HepG2 (cell line): Measurements from ENCODE around the gene TTYH1. TPM values are rescaled to one million over a fixed set of nuclear protein-coding genes. Genes with fewer than 3 reads are reported as not detected.

ENCODE experiments used
- ATAC-seq: fragments of 200-7000 bp; cut with Tn5 transposase; 3 replicates; pipeline ENCODE4 v1.9.1; 2020; ENCODE audit warnings: mild to moderate bottlenecking, moderate library complexity
- BruUV-seq: library from RNA; stranded (reverse); fragments of 400-500 nt; replicated peaks from 2 replicates; lab custom pipeline; 2021; lab: Mats Ljungman, UMichigan
- CTCF ChIA-PET: fragments of 300-600 bp; formaldehyde crosslinking; extraction: SDS; loops from one replicate; lab custom pipeline; 2021; ENCODE audit warnings: low total read pairs, inconsistent platforms, low intra/inter-chr PET ratio; lab: Yijun Ruan, JAX
- POLR2A ChIA-PET: fragments of 350-600 bp; sonication (Branson Sonifier 250); formaldehyde crosslinking; loops from one replicate; lab custom pipeline; 2020; ENCODE audit warnings: antibody characterized with exemption, inconsistent platforms; lab: Yijun Ruan, JAX
- DNase-seq: peaks from one replicate; pipeline ENCODE4 v3.0.0-alpha.2; 2015; ENCODE audit warnings: low spot score
- FAIRE-seq: peaks from 3 replicates; lab custom pipeline; 2011; peaks lifted over from hg19 to GRCh38; lab: Jason Lieb, UNC
- H2AFZ ChIP-seq: one replicate; pipeline ENCODE4 v1.6.1; 2011; ENCODE audit warnings: low read length, inconsistent platforms
- H3K27ac ChIP-seq: fragments of 300-600 bp; 3 replicates; pipeline ENCODE4 v1.8.0; 2011; ENCODE audit warnings: mixed run types, mild to moderate bottlenecking, mixed read lengths, low read length, inconsistent platforms; ENCODE audit not compliant: insufficient read depth; ENCODE audit errors: extremely low read length
- H3K27me3 ChIP-seq, 2 experiments: fragments of 200-600 bp in 1 of 2; 2 replicates in 1 of 2; 3 replicates in 1 of 2; pipeline versions ENCODE4 v1.6.0 to v1.8.0; 2011; ENCODE audit warnings: low read length in 2 of 2, mild to moderate bottlenecking in 2 of 2, moderate library complexity in 2 of 2, inconsistent platforms in 1 of 2; ENCODE audit not compliant: insufficient read depth in 2 of 2, control insufficient read depth in 1 of 2
- H3K36me3 ChIP-seq, 2 experiments: fragments of 200-600 bp in 1 of 2; replicated peaks in 1 of 2; 2 replicates in 1 of 2; 3 replicates in 1 of 2; pipeline versions ENCODE4 v1.5.1 to v1.8.0; 2011; ENCODE audit warnings: low read length in 2 of 2, inconsistent platforms in 1 of 2; ENCODE audit not compliant: insufficient read depth in 2 of 2, control insufficient read depth in 1 of 2
- H3K4me1 ChIP-seq: 2 replicates; pipeline ENCODE4 v1.5.1; 2012; ENCODE audit warnings: low read length, inconsistent platforms; ENCODE audit not compliant: insufficient read depth
- H3K4me2 ChIP-seq: 2 replicates; pipeline ENCODE4 v1.6.0; 2011; ENCODE audit warnings: low read depth, low read length, inconsistent platforms
- H3K4me3 ChIP-seq, 3 experiments: fragments of 200-600 bp in 1 of 3; sonication (generic), shearing (Covaris generic) in 1 of 3; replicated peaks in 1 of 3; 2 replicates each; pipeline ENCODE4 v1.5.1; 2011 to 2016; ENCODE audit warnings: low read length in 3 of 3, inconsistent platforms in 2 of 3, low read depth in 2 of 3, mild to moderate bottlenecking in 2 of 3, control low read depth in 1 of 3, mixed read lengths in 1 of 3; ENCODE audit not compliant: insufficient read depth in 1 of 3
- H3K79me2 ChIP-seq: one replicate; pipeline ENCODE4 v1.6.1; 2011; ENCODE audit warnings: low read length, inconsistent platforms; ENCODE audit not compliant: insufficient read depth
- H3K9ac ChIP-seq: 2 replicates; pipeline ENCODE4 v1.6.0; 2011; ENCODE audit warnings: mild to moderate bottlenecking, low read depth, low read length, inconsistent platforms; ENCODE audit not compliant: insufficient read depth
- H3K9me3 ChIP-seq: 2 replicates; pipeline ENCODE4 v1.5.1; 2012; ENCODE audit warnings: mild to moderate bottlenecking, low read length
- H4K20me1 ChIP-seq: 2 replicates; pipeline ENCODE4 v1.6.0; 2011; ENCODE audit warnings: inconsistent platforms, mild to moderate bottlenecking, low read length, moderate library complexity; ENCODE audit not compliant: insufficient read depth
- MAF1 ChIP-seq: sonication (generic); formaldehyde crosslinking; IDR thresholded peaks from 2 replicates; pipeline ENCODE4 v1.5.0; 2020; ENCODE audit warnings: missing genetic modification reagents, borderline replicate concordance
- MAFF ChIP-seq: IDR thresholded peaks from 2 replicates; pipeline ENCODE4 v1.6.1; 2011; ENCODE audit warnings: low read depth, low read length, improper control_type of control experiment
- MAFK ChIP-seq, 2 experiments: IDR thresholded peaks in 1 of 2; conservative IDR thresholded peaks in 1 of 2; 2 replicates each; pipeline ENCODE4 v1.6.1; 2011; ENCODE audit warnings: improper control_type of control experiment in 2 of 2, low read length in 2 of 2
- RARA ChIP-seq: IDR thresholded peaks from 2 replicates; pipeline ENCODE4 v1.6.1; 2016; ENCODE audit warnings: missing genetic modification reagents, missing compliant biosample characterization
- RBFOX2 ChIP-seq: fragments of 200-400 bp; formaldehyde crosslinking; IDR thresholded peaks from 2 replicates; pipeline ENCODE4 v1.6.1; 2017; ENCODE audit warnings: low read depth, mild to moderate bottlenecking, low read length
- TCF7 ChIP-seq: sonication (generic); IDR thresholded peaks from 2 replicates; pipeline ENCODE4 v1.6.1; 2016; ENCODE audit warnings: antibody characterized with exemption, low read depth
- ZIK1 ChIP-seq: sonication (generic); formaldehyde crosslinking; IDR thresholded peaks from 2 replicates; pipeline ENCODE4 v1.5.0; 2020; ENCODE audit warnings: mild to moderate bottlenecking, low read depth, missing genetic modification reagents, borderline replicate concordance
- ZNF512 ChIP-seq: sonication (generic); formaldehyde crosslinking; IDR thresholded peaks from 2 replicates; pipeline ENCODE4 v1.4.0; 2020; ENCODE audit warnings: mild to moderate bottlenecking, missing genetic modification reagents
- WGBS: methylation state at CpG from one replicate; pipeline ENCODE4 v1.1.6; 2017; ENCODE audit warnings: low lambda C conversion rate; 5-methylcytosine and 5-hydroxymethylcytosine counted together
- in situ Hi-C: cut with HindIII; loops from 2 replicates; pipeline ENCODE4 v1.10.0; 2017; ENCODE audit warnings: low pct_unique_long_range_greater_than_20kb; ENCODE audit not compliant: extremely low pct_ligation_motif_present
- intact Hi-C: fragments of 100-400 bp; cut with micrococcal nuclease; formaldehyde crosslinking; loops from one replicate; pipeline ENCODE4 v1.10.0; 2022; ENCODE audit not compliant: unreplicated experiment
- polyA plus RNA-seq, 8 experiments: library from polyadenylated mRNA; depleted of rRNA in 3 of 8; stranded (reverse) in 7 of 8; unstranded in 1 of 8; fragments of >200 nt; fragmentation: Illumina TruSeq in 4 of 8; extraction: Trizol in 4 of 8; gene quantifications; 2 replicates each; pipeline versions ENCODE4 v1.2.1 to v1.2.3, GENCODE V29; 2011 to 2016; ENCODE audit warnings: low read depth in 4 of 8, missing spikeins in 1 of 8, mixed read lengths in 1 of 8; ENCODE audit not compliant: insufficient read depth in 1 of 8
- total RNA-seq, 5 experiments: library from RNA; depleted of rRNA; stranded (reverse); fragments of >200 nt; fragmentation: Illumina TruSeq; extraction: Trizol; gene quantifications; 2 replicates each; pipeline ENCODE4 v1.2.3, GENCODE V29; 2016; ENCODE audit warnings: low read depth in 1 of 5

TTYH1 gene
- total and polyA plus RNA-seq, 2 of the 13 experiments (the other 11 are each of a cell fraction or from before 2014, with no cell fraction given): 6.9 to 19.9 TPM

GRCh38 chr19:54451331-54451871 lies 36.1 kb downstream of the TTYH1 start (continued):
- TF ChIP-seq ZNF512 (no peak), MAFF (peak; percentile 37; the same call in 1 of the 2 replicates), MAFK (conservative IDR thresholded peaks at IDR 0.05 in 1 of 2, IDR thresholded peaks at IDR 0.05 in 1 of 2; ENCODE audit: low read length in 2 of 2) (peak; percentile 3 to 46; a peak in 1 of 4 replicates), TCF7 (no peak)

- Histone ChIP-seq H3K4me3 (no peak overlapping the region), H3K79me2 (peaks cover 49% of the 10 kb centered on the region), H2AFZ (no peak overlapping the region), H3K9me3 (no peaks in the 10 kb centered on the region), H3K9ac (no peak overlapping the region; the same call in 1 of the 2 replicates), H3K27ac (no peak overlapping the region), H3K36me3 (peaks cover 35 to 60% of the 10 kb centered on the region in 2 experiments), H3K4me2 (no peak overlapping the region), H3K27me3 (no peaks in the 10 kb centered on the region; a peak in 2 of 5 replicates), H3K4me1 (peaks cover 25% of the 10 kb centered on the region), H4K20me1 (peaks cover 30% of the 10 kb centered on the region; the same call in 1 of the 2 replicates)
- CTCF ChIA-PET: no interaction called here
- in situ Hi-C loops: no loop called here
- intact Hi-C loops: no loop called here
- no peak for TF ChIP-seq ZIK1 (CRISPR knock-in tag)
- TF ChIP-seq RARA (CRISPR knock-in tag): no peak
- TF ChIP-seq RBFOX2: 0 out of 2 replicates have a peak, but pooled peaks have one; percentile 37
- TF ChIP-seq MAF1 (CRISPR knock-in tag): no peak
- ATAC-seq: no peak
- BruUV-seq: no TSS peak
- no peak for DNase-seq
- 95% methylated on average over 3 of the region's 11 CpGs for WGBS
- POLR2A ChIA-PET: interaction anchor here (2.4 kb wide), 1 partner anchor 11 kb away, joined by 12 read pairs; the partner anchor contains the start of gene LENG9
- no peak for FAIRE-seq
Measured at GRCh38 chr19:54451997-54452396, 36.7 kb downstream of the TTYH1 start.
